Stimulated activated CD4-positive, alpha-beta T cell treated with anti-CD3 and anti-CD28 coated beads, TNF-alpha, amount 100 ng/mL, for 1 hour (primary cell): Measurements from ENCODE around the gene SBSN.

Experiments
- DNase-seq, 3 donors: peaks; one replicate each; pipeline ENCODE4 v3.0.0-alpha.2; 2020; ENCODE audit warnings: low read depth in 3 of 3, low spot score in 1 of 3

SBSN gene

GRCh38 chr19:35555301-35556005 is 27.3 kb upstream of the SBSN start:
- no peak for DNase-seq

- DNase-seq, result no peak
Observed at GRCh38 chr19:35554076-35554475, 26.0 kb upstream of the SBSN start.

DNA sequence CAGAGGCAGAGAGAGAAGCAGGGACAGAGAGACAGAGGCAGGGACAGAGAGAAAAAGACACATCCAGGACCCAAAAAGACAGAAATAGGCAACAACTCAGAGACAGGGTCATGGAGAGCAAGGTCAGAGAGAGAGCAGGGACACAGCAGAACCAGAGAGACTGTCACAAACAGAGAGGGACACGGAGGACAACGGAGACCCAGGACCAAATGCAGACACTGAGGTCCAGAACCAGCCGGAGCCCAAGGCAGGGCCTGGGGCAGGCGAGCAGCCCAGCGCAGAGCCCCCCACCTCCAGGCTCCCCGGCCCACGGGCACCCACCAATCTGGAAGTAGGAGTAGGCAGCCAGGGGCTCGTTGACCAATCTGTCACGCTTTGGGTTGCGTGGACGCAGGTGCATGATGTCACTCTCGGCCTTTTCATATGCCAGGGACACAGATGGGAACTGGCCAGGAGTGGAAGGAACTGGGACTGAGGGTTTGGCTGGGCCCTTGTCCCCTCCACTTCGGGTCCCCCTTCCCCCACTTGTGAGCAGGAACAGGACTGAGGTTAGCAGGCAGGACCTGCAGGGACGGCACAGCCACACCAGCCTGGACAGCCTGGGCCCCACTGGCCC is 25.4 kb upstream of the SBSN start:
- DNase-seq, result no peak

DNA sequence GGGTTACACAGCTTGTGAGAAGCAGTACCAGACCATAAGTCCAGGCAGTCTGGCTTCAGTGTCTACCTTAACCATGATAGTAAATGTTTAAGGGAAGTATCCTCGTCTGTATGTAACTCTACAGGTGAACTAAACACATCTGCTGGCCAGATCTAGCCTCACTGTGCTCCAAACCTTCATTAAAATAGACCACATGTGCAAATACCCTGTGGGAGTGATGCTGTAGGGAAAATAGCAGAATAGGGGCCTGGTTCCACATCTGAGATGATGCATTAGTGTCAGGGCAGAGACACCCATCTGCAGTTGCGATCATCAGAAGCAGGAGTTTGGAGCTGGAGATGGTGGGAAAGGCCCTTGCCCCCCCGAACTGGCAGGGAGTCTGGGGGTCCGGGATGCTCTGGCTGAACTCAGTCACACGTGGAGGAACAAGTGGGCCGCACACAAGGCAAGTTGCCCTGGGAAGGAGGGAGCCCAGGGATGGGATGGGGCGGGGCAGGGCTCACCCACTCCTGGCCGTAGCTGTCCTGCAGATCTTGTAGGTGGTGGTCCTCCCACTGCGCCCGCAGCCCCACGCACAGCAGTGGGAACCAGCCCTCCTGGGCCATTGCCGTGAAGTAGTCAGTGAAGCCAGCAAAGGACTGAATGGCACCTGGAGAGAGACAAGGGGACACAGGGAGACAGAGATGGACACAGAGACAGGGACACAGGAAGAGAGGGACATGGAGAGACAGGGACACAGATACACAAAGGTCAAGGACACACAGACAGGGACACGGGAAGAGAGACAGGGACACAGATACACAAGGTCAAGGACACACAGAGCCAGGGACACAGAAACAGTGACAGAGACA is 24.6 kb upstream of the SBSN start:
- no peak for DNase-seq

- no peak for DNase-seq
Observed at GRCh38 chr19:35551091-35551810, 23.1 kb upstream of the SBSN start.

DNA sequence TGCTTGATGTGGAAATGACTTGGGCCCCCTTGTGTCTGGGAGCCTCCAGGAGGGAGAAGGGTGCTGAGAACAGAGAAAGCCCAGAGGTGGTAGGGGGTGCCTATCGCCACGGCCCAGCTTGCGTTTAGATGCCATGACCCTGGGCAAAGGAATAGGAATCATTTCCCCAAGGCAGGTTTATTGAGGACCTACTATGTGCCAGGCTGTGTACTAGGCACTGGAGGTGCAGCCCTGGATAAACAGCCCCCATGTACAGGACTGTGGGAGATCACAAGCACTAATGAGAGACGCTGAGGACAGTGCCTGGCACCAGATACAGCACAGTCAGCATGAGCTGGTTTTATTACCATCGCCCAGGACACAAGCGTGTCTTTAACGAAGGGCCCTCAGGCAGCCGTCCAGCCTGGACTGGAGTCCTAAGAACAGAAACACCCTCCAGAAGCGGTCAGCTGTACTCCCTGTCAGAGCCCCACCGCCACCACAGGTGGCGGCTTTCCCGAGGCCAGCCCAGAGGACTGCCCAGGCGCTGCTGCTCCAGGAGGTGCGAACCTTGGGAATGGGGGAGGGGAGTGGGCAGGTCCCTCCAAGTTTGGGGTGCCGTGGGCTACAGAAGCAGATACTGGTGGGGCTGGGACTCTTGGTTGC is 21.9 kb upstream of the SBSN start:
- DNase-seq, result no peak

DNA sequence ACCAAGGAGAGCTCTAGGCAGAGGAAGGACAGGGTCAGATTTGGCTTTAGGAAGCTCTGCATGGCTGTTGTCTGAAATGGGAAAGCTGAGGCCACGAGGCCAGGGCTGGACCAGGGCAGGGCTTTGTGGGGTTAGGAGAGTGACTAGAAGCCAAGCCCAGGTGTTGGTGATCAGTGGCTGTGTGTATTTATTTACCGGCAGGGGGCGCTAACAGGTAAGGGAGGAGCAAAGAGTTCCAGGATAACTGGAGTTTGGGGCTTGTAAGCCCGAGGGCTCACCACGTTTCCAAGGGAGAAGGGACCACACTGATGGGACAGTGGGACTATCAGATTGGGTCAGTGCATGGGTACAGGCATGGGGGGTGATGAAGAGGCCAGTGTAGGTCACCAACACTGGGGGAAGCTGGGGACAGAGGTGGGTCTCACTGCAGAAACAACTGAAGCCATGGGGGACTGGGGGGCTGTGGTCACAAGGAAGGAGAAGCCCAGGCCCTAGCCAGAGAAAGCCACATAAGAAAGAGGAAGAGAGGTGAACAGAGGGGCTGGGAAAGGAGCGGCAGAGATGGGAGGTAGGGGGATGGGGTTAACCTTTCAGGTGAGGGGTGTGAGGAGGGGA is 21.2 kb upstream of the SBSN start:
- peak in 2 of 3 donors; percentile 13 to 25 for DNase-seq

- DNase-seq, result no peak
Observed at GRCh38 chr19:35546532-35546931, 18.4 kb upstream of the SBSN start.

DNA sequence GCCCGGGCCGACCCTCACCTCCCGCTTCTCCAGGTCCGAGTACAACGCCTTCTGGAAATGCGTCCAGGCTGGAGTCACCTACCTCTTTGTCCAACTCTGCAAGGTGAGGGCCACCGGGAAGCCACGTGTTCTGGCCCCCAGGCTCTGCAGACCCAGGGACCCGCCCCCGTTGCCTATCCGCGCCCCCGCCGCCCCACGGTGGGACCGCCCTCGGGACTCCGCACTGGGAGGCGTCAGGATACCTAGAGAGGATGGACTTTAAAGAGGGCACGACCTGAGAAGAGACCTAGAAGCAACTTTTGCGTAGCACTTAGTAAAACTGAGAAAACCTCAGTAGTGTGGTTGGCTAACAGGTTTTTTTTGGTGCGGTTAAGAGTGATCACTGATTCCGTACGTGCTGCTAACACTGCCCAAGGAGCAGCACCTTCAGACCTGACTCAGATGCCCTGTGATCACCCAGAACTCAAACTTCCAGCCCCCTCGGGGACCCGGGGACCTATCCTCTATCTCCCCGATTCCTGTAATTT is 17.8 kb upstream of the SBSN start:
- DNase-seq, result peak in 1 of 3 donors; percentile 43

GRCh38 chr19:35545001-35545854 is 17.1 kb upstream of the SBSN start, which contains the start of gene TMEM147:
TMEM147 (plus strand) TSS chr19:35545626; CDS start chr19:35545740, 114 bp downstream.
- DNase-seq, result peak; percentile 23 to 74 (median 45)

DNA sequence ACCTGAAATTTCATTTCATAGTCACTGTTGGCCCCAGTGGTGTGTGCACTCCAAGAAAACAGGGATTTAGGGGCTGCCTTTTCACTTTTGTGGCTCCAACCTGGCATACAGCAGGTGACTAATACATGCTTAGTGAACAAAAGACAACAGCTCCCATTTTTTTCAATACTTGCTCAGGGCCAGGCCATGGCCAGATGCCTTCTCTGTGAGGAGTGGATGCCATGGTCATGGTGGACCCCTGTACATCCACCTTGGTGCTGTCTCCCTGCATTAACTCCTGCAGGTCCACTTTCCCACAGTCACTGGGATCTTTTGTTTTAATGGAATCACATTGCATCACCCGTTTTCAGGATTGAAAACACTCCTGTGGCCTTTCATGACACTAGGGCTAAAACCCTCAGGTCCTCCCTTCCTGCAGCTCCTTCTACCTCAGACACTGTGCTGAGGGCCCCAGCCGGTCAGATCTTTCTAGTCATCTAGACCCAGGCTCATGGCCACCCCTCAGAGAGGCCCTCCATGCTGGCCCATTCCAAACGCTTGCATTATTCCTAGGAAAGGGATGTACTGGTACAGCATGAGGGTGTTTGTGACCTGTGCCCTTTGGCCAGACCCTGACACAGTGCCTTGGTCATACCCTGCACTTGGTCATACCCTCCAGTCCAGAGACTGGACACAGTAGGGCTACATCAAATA is 16.1 kb upstream of the SBSN start:
- DNase-seq, result no peak

- no peak for DNase-seq
Observed at GRCh38 chr19:35543280-35544109, 15.4 kb upstream of the SBSN start.

DNA sequence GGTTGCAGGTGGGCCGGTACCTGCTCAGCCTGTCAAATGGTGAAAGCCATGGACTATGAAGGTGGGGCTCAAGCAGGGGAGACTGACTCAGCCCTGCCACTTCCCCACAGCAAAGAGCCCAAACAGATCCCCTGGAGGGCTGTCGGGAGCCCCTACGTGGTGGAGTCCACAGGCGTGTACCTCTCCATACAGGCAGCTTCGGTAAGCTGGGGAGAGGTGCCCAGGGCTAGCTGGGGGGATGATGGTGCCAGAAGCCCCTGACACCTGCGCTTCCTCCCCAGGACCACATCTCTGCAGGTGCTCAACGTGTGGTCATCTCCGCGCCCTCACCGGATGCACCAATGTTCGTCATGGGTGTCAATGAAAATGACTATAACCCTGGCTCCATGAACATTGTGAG is 14.1 kb upstream of the SBSN start:
- DNase-seq, result no peak

GRCh38 chr19:35540356-35540927 is 12.3 kb upstream of the SBSN start:
- DNase-seq, result no peak

GRCh38 chr19:35539850-35540249 is 11.7 kb upstream of the SBSN start:
- no peak for DNase-seq

DNA sequence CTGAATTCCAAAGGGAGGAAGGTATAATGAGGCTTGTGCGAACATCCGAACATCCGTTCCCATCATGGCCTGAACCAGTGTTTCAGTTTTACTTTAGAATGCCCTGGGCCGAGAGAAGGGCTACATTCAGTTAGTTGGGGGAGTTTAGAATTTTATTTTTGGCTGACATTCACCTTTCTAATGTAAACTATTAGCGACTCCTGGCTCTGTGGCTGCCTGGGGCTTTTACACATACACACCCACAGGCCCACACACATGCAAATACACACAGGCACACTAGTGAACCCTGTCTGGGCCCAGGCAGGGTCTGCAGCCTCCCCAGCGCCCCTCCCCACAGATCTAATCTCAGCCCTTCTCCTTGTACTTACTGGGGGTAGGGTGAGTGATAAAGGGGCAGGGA is 11.2 kb upstream of the SBSN start:
- DNase-seq, result no peak

GRCh38 chr19:35534803-35535480 is 6.8 kb upstream of the SBSN start:
- no peak for DNase-seq
